ENCODE data around the gene TNFAIP8L3.
"Not testable (repeated sequence)": the region's sequence is repeated elsewhere in the genome, so short reads cannot be mapped to it uniquely, and the experiment has no call there.

TNFAIP8L3 gene

GRCh38 chr15:51094606-51095569 lies at the start of gene TNFAIP8L3:
TNFAIP8L3 (minus strand) TSS chr15:51094906; CDS start chr15:51094595, 311 bp downstream.
- no peak for DNase-seq

GRCh38 chr15:51144021-51144532 lies 49.4 kb upstream of the TNFAIP8L3 start:
- DNase-seq: no peak

GRCh38 chr15:51140347-51140746 lies 45.6 kb upstream of the TNFAIP8L3 start:
- not testable (repeated sequence) for DNase-seq

GRCh38 chr15:51139091-51139490 lies 44.4 kb upstream of the TNFAIP8L3 start:
- no peak for DNase-seq

GRCh38 chr15:51137880-51138430 lies 43.2 kb upstream of the TNFAIP8L3 start:
- no peak for DNase-seq

GRCh38 chr15:51137024-51137423 lies 42.3 kb upstream of the TNFAIP8L3 start:
- no peak for DNase-seq

- no peak for DNase-seq
These were observed 40.6 kb upstream of the TNFAIP8L3 start for GRCh38 chr15:51135276-51135675.

GRCh38 chr15:51134416-51135199 lies 39.9 kb upstream of the TNFAIP8L3 start:
- DNase-seq: no peak

GRCh38 chr15:51133140-51133765 lies 38.5 kb upstream of the TNFAIP8L3 start:
- DNase-seq: no peak

GRCh38 chr15:51132384-51133139 lies 37.9 kb upstream of the TNFAIP8L3 start:
- DNase-seq: no peak

GRCh38 chr15:51131596-51132290 lies 37.0 kb upstream of the TNFAIP8L3 start:
- DNase-seq: no peak

GRCh38 chr15:51130344-51130743 lies 35.6 kb upstream of the TNFAIP8L3 start:
- no peak for DNase-seq

GRCh38 chr15:51129535-51130188 lies 35.0 kb upstream of the TNFAIP8L3 start:
- no peak for DNase-seq

GRCh38 chr15:51128701-51129100 lies 34.0 kb upstream of the TNFAIP8L3 start:
- DNase-seq: no peak

- no peak for DNase-seq
These were observed 32.1 kb upstream of the TNFAIP8L3 start for GRCh38 chr15:51126842-51127241.

GRCh38 chr15:51123002-51123401 lies 28.3 kb upstream of the TNFAIP8L3 start:
- DNase-seq: not testable (repeated sequence)

GRCh38 chr15:51121631-51122225 lies 27.0 kb upstream of the TNFAIP8L3 start:
- DNase-seq: no peak

GRCh38 chr15:51121118-51121517 lies 26.4 kb upstream of the TNFAIP8L3 start:
- DNase-seq: no peak

- DNase-seq: no peak
These were observed 24.4 kb upstream of the TNFAIP8L3 start for GRCh38 chr15:51119120-51119519.

- no peak for DNase-seq
These were observed 22.6 kb upstream of the TNFAIP8L3 start for GRCh38 chr15:51117270-51117669.

All from activated naive CD4-positive, alpha-beta T cell treated with anti-CD3 and anti-CD28 coated beads, Interleukin-2, amount 50 U/mL, for 16 hours (primary cell).